EH (cell line): ENCODE results near the gene ACTL7B.
"Not testable (repeated sequence)": the region's sequence is repeated elsewhere in the genome, so short reads cannot be mapped to it uniquely, and the experiment has no call there.

Source experiments
- DNase-seq: peaks from one replicate; pipeline ENCODE4 v3.0.0-alpha.2; 2015; ENCODE audit warnings: low read depth

ACTL7B gene, protein sequence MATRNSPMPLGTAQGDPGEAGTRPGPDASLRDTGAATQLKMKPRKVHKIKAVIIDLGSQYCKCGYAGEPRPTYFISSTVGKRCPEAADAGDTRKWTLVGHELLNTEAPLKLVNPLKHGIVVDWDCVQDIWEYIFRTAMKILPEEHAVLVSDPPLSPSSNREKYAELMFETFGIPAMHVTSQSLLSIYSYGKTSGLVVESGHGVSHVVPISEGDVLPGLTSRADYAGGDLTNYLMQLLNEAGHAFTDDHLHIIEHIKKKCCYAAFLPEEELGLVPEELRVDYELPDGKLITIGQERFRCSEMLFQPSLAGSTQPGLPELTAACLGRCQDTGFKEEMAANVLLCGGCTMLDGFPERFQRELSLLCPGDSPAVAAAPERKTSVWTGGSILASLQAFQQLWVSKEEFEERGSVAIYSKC

GRCh38 chr9:108855888-108856287, at the start of gene ACTL7B:
Gene ACTL7B, minus strand, starts transcription at chr9:108855986. Its CDS starts 56 bp downstream, at chr9:108855930.
- no peak for DNase-seq

- no peak for DNase-seq
Measured at GRCh38 chr9:108905494-108905893, 49.7 kb upstream of the ACTL7B start.

GRCh38 chr9:108904161-108904560, 48.4 kb upstream of the ACTL7B start:
- no peak for DNase-seq

DNA sequence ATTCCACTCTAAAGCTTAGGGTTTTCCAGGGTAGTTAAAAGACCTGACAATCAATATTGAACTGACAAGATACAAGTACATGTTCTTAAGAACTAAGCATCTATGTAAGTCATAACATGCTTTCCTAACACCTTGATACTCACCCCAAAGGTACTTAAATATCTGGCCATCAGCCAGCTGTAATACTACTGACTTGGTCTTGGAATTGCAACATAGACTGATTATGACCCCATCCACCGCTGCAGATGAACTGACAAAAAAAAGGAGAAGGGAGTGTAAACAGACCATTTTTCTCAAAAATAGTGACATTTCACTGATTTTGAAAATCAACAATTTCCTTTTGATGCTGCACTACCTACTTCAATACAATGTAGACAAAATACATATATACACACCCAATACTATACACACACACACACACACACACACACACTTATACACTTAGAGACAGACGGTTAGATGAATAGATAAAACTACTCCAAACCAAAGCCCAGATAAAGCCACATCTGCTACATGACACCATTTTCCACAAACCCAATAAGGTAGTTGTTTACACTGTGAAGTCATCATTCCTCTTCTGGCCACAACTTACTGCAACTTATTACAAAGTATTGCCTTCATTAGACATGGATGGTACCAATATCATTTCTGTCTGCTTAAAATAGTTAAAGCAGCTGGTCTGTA, 47.8 kb upstream of the ACTL7B start:
- peak; percentile 2 for DNase-seq

- DNase-seq, result no peak
Measured at GRCh38 chr9:108900176-108900575, 44.4 kb upstream of the ACTL7B start.

- not testable (repeated sequence) for DNase-seq
Measured at GRCh38 chr9:108899023-108899695, 43.4 kb upstream of the ACTL7B start.

DNA sequence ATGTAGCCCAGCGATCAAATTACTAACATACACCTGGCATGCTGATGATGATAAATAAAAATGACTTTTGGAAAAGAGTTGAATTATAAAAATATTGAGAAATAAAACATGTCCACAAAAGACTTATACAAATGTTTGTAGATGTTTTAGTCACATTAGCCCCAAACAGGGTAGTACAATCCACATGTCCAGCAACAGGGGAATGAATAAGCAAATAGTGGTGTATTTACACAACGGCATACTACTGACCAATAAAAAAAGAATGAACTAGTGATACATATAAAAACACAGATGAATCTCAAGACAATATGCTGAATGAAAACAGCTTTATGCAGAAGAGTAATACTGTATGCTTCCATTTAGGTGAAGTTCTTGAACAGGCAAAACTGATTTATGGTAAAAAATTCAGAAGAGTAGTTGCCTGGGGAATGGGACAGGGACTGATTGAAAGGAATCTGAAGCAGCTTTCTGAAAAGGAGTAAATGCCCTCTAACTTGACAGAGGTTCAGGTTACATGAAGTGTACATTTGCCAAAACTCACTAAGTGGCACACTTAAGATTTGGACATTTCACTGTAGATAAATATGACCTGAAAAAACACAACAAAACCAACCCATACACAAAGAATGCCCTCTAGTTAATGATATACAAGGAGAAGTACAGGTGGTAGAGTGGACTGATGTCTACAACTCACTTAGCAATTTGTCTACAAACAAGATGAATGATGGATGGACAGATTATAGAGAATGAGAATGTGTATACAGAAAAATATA, 41.7 kb upstream of the ACTL7B start:
- no peak for DNase-seq

GRCh38 chr9:108894225-108894997, 38.6 kb upstream of the ACTL7B start:
- no peak for DNase-seq

DNA sequence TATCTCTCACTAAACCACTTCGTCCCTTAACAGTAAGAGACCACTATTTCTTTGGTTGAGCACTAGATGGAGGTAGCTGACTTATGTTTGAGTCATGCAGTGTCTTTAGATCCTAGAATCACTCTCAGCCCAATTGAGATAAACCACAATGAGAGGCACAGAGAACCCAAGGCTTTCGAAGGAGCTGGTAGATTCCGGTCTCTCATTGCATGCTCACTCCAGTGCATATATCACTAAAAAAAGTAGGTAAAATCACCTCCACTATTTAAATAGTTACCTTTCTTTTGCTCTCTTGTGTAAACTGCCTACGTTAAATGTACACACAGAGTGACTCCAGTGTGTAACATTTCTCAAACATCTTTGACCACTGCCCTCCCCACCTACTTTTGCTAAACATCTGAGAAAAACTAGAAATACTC, 33.9 kb upstream of the ACTL7B start:
- peak; percentile 31 for DNase-seq

GRCh38 chr9:108886594-108887271, 30.9 kb upstream of the ACTL7B start:
- DNase-seq, result not testable (repeated sequence)

GRCh38 chr9:108885643-108886348, 30.0 kb upstream of the ACTL7B start:
- peak; percentile 57 for DNase-seq

DNA sequence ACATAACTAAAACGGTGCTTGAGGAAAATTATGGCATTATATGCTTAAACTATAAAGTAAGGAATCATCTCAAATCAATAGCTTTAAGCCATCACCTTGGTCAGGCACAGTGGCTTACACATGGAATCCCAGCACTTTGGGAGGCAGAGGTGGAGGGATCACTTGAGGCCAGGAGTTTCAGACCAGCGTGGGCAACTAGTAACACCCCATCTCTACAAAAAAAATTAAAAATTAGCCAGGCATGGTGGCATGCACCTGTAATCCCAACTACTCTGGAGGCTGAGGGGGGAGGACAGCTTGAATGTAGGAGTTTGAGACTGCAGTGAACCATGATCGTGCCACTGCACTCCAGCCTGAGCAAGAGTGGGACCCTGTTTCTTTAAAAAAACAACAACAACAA, 28.9 kb upstream of the ACTL7B start:
- DNase-seq, result no peak

DNA sequence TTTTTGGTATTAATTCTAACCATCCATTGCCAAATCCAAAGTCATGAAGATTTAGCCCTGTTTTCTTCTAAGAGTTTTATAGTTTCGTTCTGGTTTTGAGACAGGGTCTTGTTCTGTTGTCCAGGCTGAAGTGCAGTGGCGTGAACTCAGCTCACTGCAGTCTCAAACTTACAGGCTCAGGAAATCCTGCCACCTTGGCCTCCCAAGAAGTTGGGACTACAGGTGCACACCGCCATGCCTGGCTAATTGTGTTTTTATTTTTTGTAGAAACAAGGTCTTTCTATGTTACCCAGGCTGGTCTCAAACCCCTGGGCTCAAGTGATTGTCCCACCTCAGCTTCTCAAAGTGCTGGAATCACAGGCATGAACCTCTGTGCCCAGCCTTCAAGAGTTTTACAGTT, 27.3 kb upstream of the ACTL7B start:
- DNase-seq, result no peak

GRCh38 chr9:108882052-108882888, 26.5 kb upstream of the ACTL7B start:
- DNase-seq, result no peak

DNA sequence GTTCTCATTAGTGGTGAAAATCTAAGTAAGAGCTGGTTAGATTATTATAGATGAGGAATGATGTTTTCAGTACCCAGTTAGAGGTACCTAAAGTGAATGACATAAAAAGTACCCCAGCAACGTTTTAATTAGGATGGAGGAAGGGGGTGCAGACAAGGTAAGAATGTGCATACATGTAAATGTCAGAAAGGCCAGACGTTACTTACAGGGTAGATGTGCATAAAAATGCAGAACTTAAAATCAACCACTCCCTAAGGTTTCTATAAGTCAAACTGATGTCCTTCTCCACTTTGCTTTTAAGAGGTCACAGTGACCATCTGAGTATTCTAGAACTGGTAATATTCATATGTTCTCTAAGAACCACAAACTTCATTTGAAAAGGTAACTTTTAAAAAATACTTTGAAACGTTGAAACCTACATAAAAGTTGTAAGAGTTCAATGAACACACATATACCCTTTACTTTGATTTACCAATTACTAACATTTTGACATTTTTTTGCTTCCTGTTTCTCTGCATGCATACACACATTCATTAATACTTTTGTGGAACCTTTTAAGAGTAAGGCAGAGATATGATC, 25.0 kb upstream of the ACTL7B start:
- DNase-seq, result no peak

GRCh38 chr9:108877524-108877923, 21.7 kb upstream of the ACTL7B start:
- DNase-seq, result no peak

DNA sequence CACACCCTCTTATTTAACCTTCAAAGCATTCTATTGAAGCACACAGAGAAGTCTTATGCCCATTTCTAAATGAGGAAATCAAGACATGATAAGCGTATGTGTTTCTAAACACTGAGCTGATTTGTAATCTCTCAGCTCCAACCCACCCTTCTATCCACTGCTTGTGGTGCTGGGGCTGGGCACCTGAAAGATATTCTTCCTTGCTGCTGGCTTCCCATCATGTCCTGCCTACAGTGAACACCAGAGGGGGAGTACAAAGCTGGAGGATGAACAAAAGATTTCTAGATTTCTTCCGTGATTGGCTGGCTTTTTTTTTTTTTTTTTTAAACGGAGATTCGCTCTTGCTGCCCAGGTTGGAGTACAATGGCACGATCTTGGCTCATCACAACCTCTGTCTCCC, 20.6 kb upstream of the ACTL7B start:
- no peak for DNase-seq

- DNase-seq, result no peak
Measured at GRCh38 chr9:108874058-108874788, 18.4 kb upstream of the ACTL7B start.
